H9 (cell line): ENCODE measurements around the gene GLIPR2. TPM values are rescaled to one million over a fixed set of nuclear protein-coding genes. Genes with fewer than 3 reads are reported as not detected.

Experiments used
- DNase-seq: peaks from one replicate; pipeline ENCODE4 v3.0.0-alpha.2; 2017
- H2AFZ ChIP-seq: one replicate; pipeline ENCODE4 v1.6.1; 2013; ENCODE audit warnings: mild to moderate bottlenecking, low read length, control low read depth, moderate library complexity
- H2AK5ac ChIP-seq: 2 replicates; pipeline ENCODE4 v1.6.1; 2013; ENCODE audit warnings: low read length, control low read depth, mixed read lengths; ENCODE audit not compliant: insufficient read length
- H2BK120ac ChIP-seq: one replicate; pipeline ENCODE4 v1.6.1; 2013; ENCODE audit warnings: low read depth, mild to moderate bottlenecking, low read length, control low read depth, inconsistent platforms; ENCODE audit not compliant: poor library complexity, severe bottlenecking
- H2BK12ac ChIP-seq: 2 replicates; pipeline ENCODE4 v1.6.1; 2013; ENCODE audit warnings: low read length, control low read depth, mixed read lengths, low read depth; ENCODE audit not compliant: insufficient read length
- H2BK15ac ChIP-seq: 2 replicates; pipeline ENCODE4 v1.6.1; 2013; ENCODE audit warnings: low read depth, low read length, control low read depth
- H2BK20ac ChIP-seq: one replicate; pipeline ENCODE4 v1.6.1; 2013; ENCODE audit warnings: low read depth, mild to moderate bottlenecking, low read length, control low read depth, inconsistent platforms; ENCODE audit not compliant: poor library complexity, severe bottlenecking
- H2BK5ac ChIP-seq: 2 replicates; pipeline ENCODE4 v1.6.1; 2013; ENCODE audit warnings: low read length, control low read depth, mixed read lengths; ENCODE audit not compliant: insufficient read length
- H3K14ac ChIP-seq: 2 replicates; pipeline ENCODE4 v1.6.1; 2013; ENCODE audit warnings: low read length, control low read depth; ENCODE audit not compliant: insufficient read depth
- H3K18ac ChIP-seq: 2 replicates; pipeline ENCODE4 v1.6.1; 2013; ENCODE audit warnings: low read depth, mild to moderate bottlenecking, mixed read lengths, low read length, control low read depth; ENCODE audit not compliant: insufficient read length
- H3K23ac ChIP-seq: 2 replicates; pipeline ENCODE4 v1.6.1; 2013; ENCODE audit warnings: low read length, control low read depth, mixed read lengths, low read depth; ENCODE audit not compliant: insufficient read length
- H3K23me2 ChIP-seq: 2 replicates; pipeline ENCODE4 v1.6.1; 2013; ENCODE audit warnings: low read depth, mild to moderate bottlenecking, mixed read lengths, low read length, control low read depth; ENCODE audit not compliant: insufficient read length, poor library complexity, severe bottlenecking
- H3K27ac ChIP-seq: 2 replicates; pipeline ENCODE4 v1.5.1; 2013; ENCODE audit warnings: low read length, control low read depth, mixed read lengths, low read depth; ENCODE audit not compliant: insufficient read length
- H3K27me3 ChIP-seq: 2 replicates; pipeline ENCODE4 v1.6.1; 2013; ENCODE audit warnings: low read length, control low read depth, inconsistent platforms; ENCODE audit not compliant: insufficient read depth
- H3K4ac ChIP-seq: 2 replicates; pipeline ENCODE4 v1.6.1; 2013; ENCODE audit warnings: low read depth, mild to moderate bottlenecking, control low read depth, inconsistent platforms, low read length, moderate library complexity
- H3K4me1 ChIP-seq: 2 replicates; pipeline ENCODE4 v1.6.1; 2013; ENCODE audit warnings: low read length, control low read depth, inconsistent platforms; ENCODE audit not compliant: insufficient read depth
- H3K4me2 ChIP-seq: 2 replicates; pipeline ENCODE4 v1.6.1; 2013; ENCODE audit warnings: low read length, control low read depth, mixed read lengths; ENCODE audit not compliant: insufficient read length, insufficient read depth
- H3K56ac ChIP-seq: 2 replicates; pipeline ENCODE4 v1.6.1; 2013; ENCODE audit warnings: low read depth, mild to moderate bottlenecking, mixed read lengths, low read length, control low read depth; ENCODE audit not compliant: insufficient read length
- H3K79me1 ChIP-seq: 2 replicates; pipeline ENCODE4 v1.6.1; 2013; ENCODE audit warnings: low read depth, mild to moderate bottlenecking, moderate library complexity, low read length, control low read depth, inconsistent platforms; ENCODE audit not compliant: insufficient read depth, poor library complexity, severe bottlenecking
- H3K79me2 ChIP-seq: 2 replicates; pipeline ENCODE4 v1.6.1; 2013; ENCODE audit warnings: low read length, control low read depth, inconsistent platforms; ENCODE audit not compliant: insufficient read depth
- H3K9ac ChIP-seq: 2 replicates; pipeline ENCODE4 v1.6.1; 2013; ENCODE audit warnings: low read length, control low read depth, mixed read lengths; ENCODE audit not compliant: insufficient read length; ENCODE audit errors: extremely low read depth
- H3K9me3 ChIP-seq: one replicate; pipeline ENCODE4 v1.6.1; 2013; ENCODE audit warnings: low read depth, low read length, inconsistent platforms; ENCODE audit not compliant: control insufficient read depth
- H3T11ph ChIP-seq: one replicate; pipeline ENCODE4 v1.6.1; 2013; ENCODE audit warnings: mild to moderate bottlenecking, low read length, control low read depth, inconsistent platforms
- H4K20me1 ChIP-seq: one replicate; pipeline ENCODE4 v1.6.1; 2013; ENCODE audit not compliant: control insufficient read depth, insufficient read length, insufficient read depth
- H4K5ac ChIP-seq: 2 replicates; pipeline ENCODE4 v1.6.1; 2013; ENCODE audit warnings: low read depth, mild to moderate bottlenecking, mixed read lengths, low read length, control low read depth; ENCODE audit not compliant: insufficient read length
- H4K8ac ChIP-seq: replicated peaks from 2 replicates; pipeline ENCODE4 v1.6.1; 2013; ENCODE audit warnings: low read length, control low read depth, mixed read lengths, low read depth; ENCODE audit not compliant: insufficient read length
- H4K91ac ChIP-seq: 2 replicates; pipeline ENCODE4 v1.6.1; 2013; ENCODE audit warnings: low read depth, mild to moderate bottlenecking, moderate library complexity, mixed read lengths, low read length, control low read depth; ENCODE audit not compliant: insufficient read length
- H3K27ac Mint-ChIP-seq, 3 experiments: 2 replicates in 2 of 3; 3 replicates in 1 of 3; pipeline ENCODE4 v1.8.0; 2020 to 2021; ENCODE audit warnings: mixed read lengths in 3 of 3, mild to moderate bottlenecking in 1 of 3, moderate library complexity in 1 of 3
- H3K27me3 Mint-ChIP-seq: 2 replicates; pipeline ENCODE4 v1.8.0; 2021; ENCODE audit warnings: low read depth, mild to moderate bottlenecking, moderate library complexity, mixed read lengths
- H3K36me3 Mint-ChIP-seq, 3 experiments: 2 replicates in 2 of 3; 3 replicates in 1 of 3; pipeline ENCODE4 v1.8.0; 2020 to 2021; ENCODE audit warnings: low read depth in 3 of 3, mixed read lengths in 3 of 3; ENCODE audit not compliant: insufficient read depth in 1 of 3
- H3K4me1 Mint-ChIP-seq, 2 experiments: 2 replicates each; pipeline ENCODE4 v1.8.0; 2020; ENCODE audit warnings: mixed read lengths in 2 of 2
- H3K4me3 Mint-ChIP-seq, 2 experiments: 2 replicates in 1 of 2; 3 replicates in 1 of 2; pipeline ENCODE4 v1.8.0; 2020 to 2021; ENCODE audit warnings: mild to moderate bottlenecking in 2 of 2, mixed read lengths in 2 of 2, moderate library complexity in 1 of 2
- H3K9me3 Mint-ChIP-seq, 2 experiments: 2 replicates in 1 of 2; 3 replicates in 1 of 2; pipeline ENCODE4 v1.8.0; 2020; ENCODE audit warnings: mild to moderate bottlenecking in 2 of 2, mixed read lengths in 2 of 2, moderate library complexity in 1 of 2
- CTCF ChIP-seq: fragments of 200-600 bp; sonication (generic); conservative IDR thresholded peaks from 3 replicates; pipeline ENCODE4 v1.8.0; 2021; ENCODE audit warnings: antibody characterized with exemption, mild to moderate bottlenecking
- WGBS: extraction: QIAGEN DNeasy Blood & Tissue Kit; methylation state at CpG from one replicate; pipeline ENCODE4 v1.1.7; 2013; ENCODE audit warnings: missing lambda C conversion rate, low lambda C conversion rate, mixed read lengths; ENCODE audit not compliant: insufficient read length; ENCODE audit errors: extremely low coverage; 5-methylcytosine and 5-hydroxymethylcytosine counted together
- total RNA-seq: library from RNA; stranded (reverse); gene quantifications from 2 replicates; pipeline ENCODE4 v1.2.1, GENCODE V29; 2021

The GLIPR2 gene
- total RNA-seq, 1 experiment from 2014 or later = 10.0 TPM

GRCh38 chr9:36138496-36138895 is 2.0 kb downstream of the GLIPR2 start:
- Histone ChIP-seq H3K9me3 (no peaks in the 10 kb centered on the region), H3K79me2 (no peaks in the 10 kb centered on the region), H3K14ac (no peak overlapping the region), H3K4ac (no peak overlapping the region), H2BK12ac (no peak overlapping the region), H3K23me2 (peaks cover 14% of the 10 kb centered on the region), H2BK120ac (no peak overlapping the region), H3K23ac (no peak overlapping the region), H3T11ph (no peak overlapping the region), H3K27me3 (peaks cover 27% of the 10 kb centered on the region), H2AK5ac (no peak overlapping the region), H2BK15ac (no peak overlapping the region), H4K20me1 (no peaks in the 10 kb centered on the region), H4K91ac (no peak overlapping the region), H2BK20ac (no peak overlapping the region), H3K27ac (no peak overlapping the region), H3K4me1 (no peaks in the 10 kb centered on the region), H4K5ac (no peak overlapping the region), H2AFZ (no peak overlapping the region), H3K56ac (no peak overlapping the region), H3K9ac (no peak overlapping the region), H3K79me1 (no peaks in the 10 kb centered on the region), H3K4me2 (no peak overlapping the region), H4K8ac (no peak overlapping the region), H2BK5ac (no peak overlapping the region), H3K18ac (no peak overlapping the region)
- DNase-seq = no peak
- no peak overlapping the region for H3K27ac Mint-ChIP-seq
- no peak for TF ChIP-seq CTCF
- peaks cover 79% of the 10 kb centered on the region for H3K27me3 Mint-ChIP-seq
- no CpG with 5 or more reads among the region's 10 CpGs for whole genome bisulfite sequencing
- no peak overlapping the region; a peak in 1 of 5 replicates for H3K4me3 Mint-ChIP-seq
- peaks cover 23 to 38% of the 10 kb centered on the region in 2 experiments for H3K4me1 Mint-ChIP-seq
- H3K36me3 Mint-ChIP-seq = peaks cover 0 to 1% (median 0%) of the 10 kb centered on the region in 3 experiments; a peak in 1 of 7 replicates
- H3K9me3 Mint-ChIP-seq = peaks cover 0 to 5% of the 10 kb centered on the region in 2 experiments; a peak in 3 of 5 replicates
